Chondrocyte (in vitro differentiated cells): ENCODE measurements around the gene DCLRE1B. TPM values are rescaled to one million over a fixed set of nuclear protein-coding genes. Genes with fewer than 3 reads are reported as not detected.

Source experiments
- DNase-seq: peaks from one replicate; pipeline ENCODE4 v3.0.0; 2021; ENCODE audit warnings: mixed read lengths, low spot score
- H3K27ac Mint-ChIP-seq: one replicate; pipeline ENCODE4 v1.8.0; 2021; ENCODE audit warnings: mild to moderate bottlenecking, moderate library complexity, mixed read lengths; ENCODE audit not compliant: unreplicated experiment
- H3K27me3 Mint-ChIP-seq: 2 replicates; pipeline ENCODE4 v1.8.0; 2021; ENCODE audit warnings: low read depth, mixed read lengths
- H3K36me3 Mint-ChIP-seq: 2 replicates; pipeline ENCODE4 v1.8.0; 2021; ENCODE audit warnings: low read depth, mixed read lengths
- H3K4me1 Mint-ChIP-seq: 2 replicates; pipeline ENCODE4 v1.8.0; 2021; ENCODE audit warnings: low read depth, mild to moderate bottlenecking, mixed read lengths
- H3K4me3 Mint-ChIP-seq: one replicate; pipeline ENCODE4 v1.8.0; 2021; ENCODE audit warnings: mild to moderate bottlenecking, moderate library complexity, mixed read lengths; ENCODE audit not compliant: unreplicated experiment
- H3K9me3 Mint-ChIP-seq: 2 replicates; pipeline ENCODE4 v1.8.0; 2021; ENCODE audit warnings: low read depth, mixed read lengths
- CTCF ChIP-seq: fragments of 200-600 bp; sonication (generic); IDR thresholded peaks from 2 replicates; pipeline ENCODE4 v1.5.0; 2021; ENCODE audit warnings: antibody characterized with exemption, mild to moderate bottlenecking, moderate library complexity
- total RNA-seq: library from RNA; stranded (reverse); gene quantifications from 3 replicates; pipeline ENCODE4 v1.2.1, GENCODE V29; 2021

Gene DCLRE1B
- total RNA-seq, 1 donor from 2014 or later = 8.3 TPM

GRCh38 chr1:113940365-113941244, 35.5 kb downstream of the DCLRE1B start:
- peaks cover 6% of the 10 kb centered on the region for H3K9me3 Mint-ChIP-seq
- peaks cover 16% of the 10 kb centered on the region for H3K36me3 Mint-ChIP-seq
- peaks cover 24% of the 10 kb centered on the region for H3K4me1 Mint-ChIP-seq
- H3K4me3 Mint-ChIP-seq = no peak overlapping the region
- no peaks in the 10 kb centered on the region for H3K27me3 Mint-ChIP-seq
- no peak overlapping the region for H3K27ac Mint-ChIP-seq
- DNase-seq = no peak
- no peak for TF ChIP-seq CTCF

- TF ChIP-seq CTCF = no peak
- H3K27ac Mint-ChIP-seq = no peak overlapping the region
- DNase-seq = no peak
- peaks cover 16% of the 10 kb centered on the region for H3K36me3 Mint-ChIP-seq
- H3K9me3 Mint-ChIP-seq = peaks cover 6% of the 10 kb centered on the region
- peaks cover 19% of the 10 kb centered on the region for H3K4me1 Mint-ChIP-seq
- H3K4me3 Mint-ChIP-seq = no peak overlapping the region
- H3K27me3 Mint-ChIP-seq = no peaks in the 10 kb centered on the region
These were observed 36.1 kb downstream of the DCLRE1B start for GRCh38 chr1:113941245-113941559.

GRCh38 chr1:113942527-113942926, 37.4 kb downstream of the DCLRE1B start:
- H3K27me3 Mint-ChIP-seq = no peaks in the 10 kb centered on the region
- no peak for TF ChIP-seq CTCF
- peaks cover 6% of the 10 kb centered on the region for H3K9me3 Mint-ChIP-seq
- H3K4me1 Mint-ChIP-seq = peaks cover 24% of the 10 kb centered on the region
- H3K27ac Mint-ChIP-seq = no peak overlapping the region
- no peak for DNase-seq
- H3K4me3 Mint-ChIP-seq = no peak overlapping the region
- peaks cover 16% of the 10 kb centered on the region for H3K36me3 Mint-ChIP-seq

GRCh38 chr1:113943028-113943811, 38.1 kb downstream of the DCLRE1B start:
- Mint-ChIP-seq H3K4me3 (no peak overlapping the region), H3K27me3 (no peaks in the 10 kb centered on the region), H3K4me1 (peaks cover 25% of the 10 kb centered on the region), H3K36me3 (peaks cover 16% of the 10 kb centered on the region), H3K9me3 (peaks cover 6% of the 10 kb centered on the region), H3K27ac (no peak overlapping the region)
- no peak for DNase-seq
- peak; percentile 19 for TF ChIP-seq CTCF

GRCh38 chr1:113945329-113945728, 40.2 kb downstream of the DCLRE1B start:
- no peak overlapping the region for H3K4me3 Mint-ChIP-seq
- H3K4me1 Mint-ChIP-seq = peaks cover 25% of the 10 kb centered on the region
- peaks cover 6% of the 10 kb centered on the region for H3K9me3 Mint-ChIP-seq
- no peaks in the 10 kb centered on the region for H3K27me3 Mint-ChIP-seq
- H3K27ac Mint-ChIP-seq = no peak overlapping the region
- peaks cover 16% of the 10 kb centered on the region for H3K36me3 Mint-ChIP-seq
- TF ChIP-seq CTCF = no peak
- no peak for DNase-seq
